ENCODE measurements around the gene C19orf85.

The C19orf85 gene

DNA sequence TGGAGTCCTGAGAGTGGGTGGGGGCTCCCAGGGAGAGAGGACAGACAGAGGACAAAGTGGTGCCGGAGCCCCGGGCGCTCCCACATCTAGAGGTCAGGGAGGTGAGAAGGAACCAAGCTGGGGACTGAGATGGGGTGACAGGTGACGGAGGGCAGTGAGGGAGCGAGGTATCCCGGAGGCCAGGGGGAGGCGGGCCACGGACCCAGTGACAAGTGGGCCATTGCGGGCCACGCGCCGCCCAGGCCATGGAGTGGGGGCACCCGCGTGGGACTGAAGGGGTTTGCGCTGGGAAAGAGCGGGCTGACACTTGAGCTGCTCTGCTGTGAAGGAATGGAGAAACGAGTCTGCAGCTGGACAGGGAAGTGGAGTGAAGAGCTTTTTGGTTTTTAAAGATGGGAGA lies 14.5 kb upstream of the C19orf85 start:
- Histone ChIP-seq H3K27ac (ENCODE audit: extremely low read depth, low read depth, low read length) (no peak overlapping the region), H3K9me3 (ENCODE audit: control insufficient read depth, insufficient read depth, low read depth, low read length) (no peaks in the 10 kb centered on the region), H3K4me1 (ENCODE audit: control insufficient read depth, insufficient read depth, low read length) (peaks cover 8% of the 10 kb centered on the region; the same call in 1 of the 2 replicates), H3K4me3 (ENCODE audit: low read depth, low read length) (no peak overlapping the region), H3K36me3 (ENCODE audit: control insufficient read depth in 2 of 2, insufficient read depth in 1 of 2, low read length in 2 of 2) (peaks cover 0 to 9% of the 10 kb centered on the region in 2 experiments; a peak in 1 of 3 replicates)
- CTCF ChIA-PET = interaction anchor here (0.6 to 7.0 kb wide), 3 partner anchors 12 to 37 kb away, joined by 3 to 85 read pairs (median 63); no protein-coding TSS in a partner anchor
- no peak for TF ChIP-seq PRDM4 (tag by site-specific recombination; IDR thresholded peaks at IDR 0.05)
- 0 out of 2 replicates have a peak, but pooled peaks have one; percentile 15 for TF ChIP-seq EGR2 (tag by site-specific recombination; IDR thresholded peaks at IDR 0.05; ENCODE audit: low read depth)
- POLR2A ChIA-PET = interaction anchor here (1.1 kb wide), 2 partner anchors 17 to 120 kb away, joined by 4 read pairs; partner anchors contain the start of genes FIZ1 and ISOC2

DNA sequence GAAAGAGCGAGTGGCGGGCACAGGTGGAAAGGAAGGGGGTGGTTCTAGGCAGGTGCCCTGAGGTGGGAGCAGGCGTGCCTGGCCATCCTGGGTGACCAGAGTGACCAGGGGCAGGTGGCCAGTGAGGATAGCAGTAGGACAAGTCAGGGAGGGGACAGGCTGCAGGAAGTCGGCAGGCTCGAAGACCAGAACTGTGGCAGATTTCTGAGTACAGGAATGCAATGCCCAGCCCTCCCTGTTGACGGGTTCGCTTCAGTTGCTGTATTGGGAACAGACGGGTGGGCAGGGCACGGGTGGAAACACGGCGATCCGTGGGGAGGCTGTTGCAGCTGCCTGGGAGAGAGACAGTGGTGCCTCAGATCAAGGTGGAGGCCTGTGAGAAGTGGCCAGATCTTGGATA lies 13.8 kb upstream of the C19orf85 start:
- H3K4me3 ChIP-seq (ENCODE audit: low read depth, low read length) = no peak overlapping the region
- ChIA-PET CTCF (interaction anchor here (0.6 to 7.0 kb wide), 3 partner anchors 11 to 38 kb away, joined by 3 to 85 read pairs (median 63); no protein-coding TSS in a partner anchor), POLR2A (interaction anchor here (1.1 kb wide), 2 partner anchors 17 to 121 kb away, joined by 4 read pairs; partner anchors contain the start of genes FIZ1 and ISOC2)

More for the DNA sequence above, 13.8 kb upstream of the C19orf85 start:
- Histone ChIP-seq H3K9me3 (ENCODE audit: control insufficient read depth, insufficient read depth, low read depth, low read length) (no peaks in the 10 kb centered on the region), H3K36me3 (ENCODE audit: control insufficient read depth in 2 of 2, insufficient read depth in 1 of 2, low read length in 2 of 2) (peaks cover 0 to 9% of the 10 kb centered on the region in 2 experiments; a peak in 1 of 3 replicates), H3K27ac (ENCODE audit: extremely low read depth, low read depth, low read length) (0 out of 2 replicates have a peak overlapping the region, but pooled peaks have one; percentile 16), H3K4me1 (ENCODE audit: control insufficient read depth, insufficient read depth, low read length) (peaks cover 8% of the 10 kb centered on the region; the same call in 1 of the 2 replicates)
- no peak for TF ChIP-seq ZNF18 (tag by site-specific recombination; IDR thresholded peaks at IDR 0.05)
- TF ChIP-seq ZNF214 (tag by site-specific recombination; IDR thresholded peaks at IDR 0.05; ENCODE audit: borderline replicate concordance) = no peak
- no peak for TF ChIP-seq ZNF473 (tag by site-specific recombination; IDR thresholded peaks at IDR 0.05)
- TF ChIP-seq ZNF114 (tag by site-specific recombination; IDR thresholded peaks at IDR 0.05) = no peak
- no peak for TF ChIP-seq PRDM10 (tag by site-specific recombination; IDR thresholded peaks at IDR 0.05)
- no peak for TF ChIP-seq ZNF155 (tag by site-specific recombination; IDR thresholded peaks at IDR 0.05)
- TF ChIP-seq ZNF324 (tag by site-specific recombination; IDR thresholded peaks at IDR 0.05) = no peak
- no peak for TF ChIP-seq ZNF777 (tag by site-specific recombination; IDR thresholded peaks at IDR 0.05; ENCODE audit: borderline replicate concordance)
- TF ChIP-seq ZNF239 (tag by site-specific recombination; IDR thresholded peaks at IDR 0.05) = no peak
- TF ChIP-seq GLI4 (tag by site-specific recombination; IDR thresholded peaks at IDR 0.05) = no peak
- TF ChIP-seq IKZF3 (tag by site-specific recombination; IDR thresholded peaks at IDR 0.05) = no peak
- no peak for TF ChIP-seq PRDM4 (tag by site-specific recombination; IDR thresholded peaks at IDR 0.05)
- no peak for TF ChIP-seq ZNF558 (tag by site-specific recombination; IDR thresholded peaks at IDR 0.05)
- TF ChIP-seq ZNF76 (tag by site-specific recombination; IDR thresholded peaks at IDR 0.05; ENCODE audit: borderline replicate concordance, low read depth) = no peak
- TF ChIP-seq REST (tag by site-specific recombination; IDR thresholded peaks at IDR 0.05) = no peak
